IPS DF 4.7 (cell line): Measurements from ENCODE around the gene PAX5.

Experiments used
- DNase-seq: peaks from one replicate; pipeline ENCODE4 v3.0.0-alpha.2; 2013; ENCODE audit warnings: low spot score; ENCODE audit errors: extremely low read depth

The PAX5 gene

GRCh38 chr9:36903541-36904435 is 130.3 kb downstream of the PAX5 start:
- DNase-seq, result no peak

- DNase-seq, result no peak
Measured at GRCh38 chr9:36902861-36903524, 131.1 kb downstream of the PAX5 start.

- DNase-seq, result no peak
Measured at GRCh38 chr9:36902080-36902716, 131.9 kb downstream of the PAX5 start.

GRCh38 chr9:36901528-36901927 is 132.5 kb downstream of the PAX5 start:
- DNase-seq, result no peak

GRCh38 chr9:36900856-36901220 is 133.2 kb downstream of the PAX5 start:
- no peak for DNase-seq

GRCh38 chr9:36900136-36900855 is 133.8 kb downstream of the PAX5 start:
- DNase-seq, result no peak

GRCh38 chr9:36899406-36899805 is 134.7 kb downstream of the PAX5 start:
- no peak for DNase-seq

- no peak for DNase-seq
Measured at GRCh38 chr9:36898431-36899020, 135.5 kb downstream of the PAX5 start.

- no peak for DNase-seq
Measured at GRCh38 chr9:36897478-36897877, 136.6 kb downstream of the PAX5 start.

- DNase-seq, result no peak
Measured at GRCh38 chr9:36897019-36897418, 137.0 kb downstream of the PAX5 start.

GRCh38 chr9:36896296-36896695 is 137.8 kb downstream of the PAX5 start:
- DNase-seq, result no peak

- DNase-seq, result no peak
Measured at GRCh38 chr9:36895744-36896260, 138.3 kb downstream of the PAX5 start.

- DNase-seq, result no peak
Measured at GRCh38 chr9:36894695-36895310, 139.3 kb downstream of the PAX5 start.

- no peak for DNase-seq
Measured at GRCh38 chr9:36893911-36894310, 140.2 kb downstream of the PAX5 start.

GRCh38 chr9:36893184-36893583 is 140.9 kb downstream of the PAX5 start:
- DNase-seq, result no peak

GRCh38 chr9:36892279-36892678 is 141.8 kb downstream of the PAX5 start:
- no peak for DNase-seq

GRCh38 chr9:36891341-36891811 is 142.7 kb downstream of the PAX5 start:
- no peak for DNase-seq

GRCh38 chr9:36889844-36890243 is 144.2 kb downstream of the PAX5 start:
- no peak for DNase-seq

- no peak for DNase-seq
Measured at GRCh38 chr9:36888551-36888950, 145.5 kb downstream of the PAX5 start.

GRCh38 chr9:36884721-36885120 is 149.3 kb downstream of the PAX5 start:
- no peak for DNase-seq
